RCC 7860 (cell line): Measurements from ENCODE around the gene CTAG1B.
"Not testable (repeated sequence)": the region's sequence is repeated elsewhere in the genome, so short reads cannot be mapped to it uniquely, and the experiment has no call there.

ENCODE experiments used
- DNase-seq: peaks from one replicate; pipeline ENCODE4 v3.0.0-alpha.2; 2015; ENCODE audit warnings: low spot score
- FAIRE-seq: peaks from 2 replicates; lab custom pipeline; 2012; peaks lifted over from hg19 to GRCh38; lab: Jason Lieb, UNC

CTAG1B gene

DNA sequence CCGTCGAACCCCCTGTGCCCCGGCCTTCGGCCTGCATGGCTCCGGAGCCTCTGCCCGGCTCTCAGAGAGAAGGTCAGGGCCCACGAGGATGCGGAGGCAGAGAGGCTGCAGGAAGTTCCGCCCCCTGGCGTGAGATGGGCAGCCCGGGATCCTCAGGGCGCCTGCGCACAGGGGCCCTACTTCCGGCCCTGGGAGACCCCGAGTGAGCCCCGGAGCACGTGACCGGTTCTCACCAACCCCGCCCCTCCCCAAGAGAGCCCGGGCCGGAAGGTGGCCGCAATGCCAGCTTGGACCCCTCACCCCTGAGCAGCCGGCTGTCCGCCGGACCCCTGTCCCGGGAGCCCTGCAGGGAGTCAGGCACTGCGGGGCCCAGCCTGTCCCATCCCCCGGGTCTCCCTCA lies at the start of gene CTAG1B:
Gene CTAG1B, minus strand, starts transcription at position 101 of the 400 bp plus-strand sequence. Its CDS starts 64 bp downstream, at position 37.
- FAIRE-seq, DNase-seq: not testable (repeated sequence)

DNA sequence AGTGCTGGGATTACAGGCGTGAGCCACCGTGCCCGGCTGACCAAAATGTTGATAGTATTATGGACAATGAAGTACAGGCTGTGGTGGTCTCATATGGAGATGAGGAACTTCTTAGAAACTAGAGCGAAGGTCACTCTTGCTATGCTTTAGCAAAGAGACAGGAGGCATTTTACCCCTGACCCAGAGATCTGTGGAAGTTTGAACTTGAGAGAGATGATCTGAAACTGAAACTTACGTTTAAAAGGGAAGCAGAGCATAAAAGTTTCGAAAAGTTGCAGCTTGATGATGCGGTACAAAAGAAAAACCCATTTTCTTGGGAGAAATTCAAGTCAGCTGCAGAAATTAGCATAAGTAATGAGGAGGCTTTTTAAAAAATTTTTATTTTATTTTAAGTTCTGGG lies 42.8 kb upstream of the CTAG1B start:
- FAIRE-seq (no peak), DNase-seq (no peak)

DNA sequence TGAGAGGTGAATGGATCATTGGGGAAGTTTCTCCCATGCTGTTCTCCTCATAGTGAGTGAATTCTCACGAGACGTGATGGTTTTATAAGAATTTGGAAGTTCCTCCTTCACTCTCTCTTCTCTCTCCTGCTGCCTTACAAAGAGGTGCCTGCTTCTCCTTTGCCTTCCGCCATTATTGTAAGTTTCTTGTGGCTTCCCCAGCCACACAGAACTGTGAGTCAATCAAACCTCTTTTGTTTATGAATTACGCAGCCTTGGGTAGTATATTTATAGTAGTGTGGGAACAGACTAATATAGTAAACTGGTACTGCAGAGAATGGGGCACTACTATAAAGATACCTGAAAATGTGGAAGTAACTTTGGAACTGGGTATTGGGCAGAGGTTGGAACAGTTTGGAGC lies 42.1 kb upstream of the CTAG1B start:
- DNase-seq (no peak), FAIRE-seq (no peak)

DNA sequence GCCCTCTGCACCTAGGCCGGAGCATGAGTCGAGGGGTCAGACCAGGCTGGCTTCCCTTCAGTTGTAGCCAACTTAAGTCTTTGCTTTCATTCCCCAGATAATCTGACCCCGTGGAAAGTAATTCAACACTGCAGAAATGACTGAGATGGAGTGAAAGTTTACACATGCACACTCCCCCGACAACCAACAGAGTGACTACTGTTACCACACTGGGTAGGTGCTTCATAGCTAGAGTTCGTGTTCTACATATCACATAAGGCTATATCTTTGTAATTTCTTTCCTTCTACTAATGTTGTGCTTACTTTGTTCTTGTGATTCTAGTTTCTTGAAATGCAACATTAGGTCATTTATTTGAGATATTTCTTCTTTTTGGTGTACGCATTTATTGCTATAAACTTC lies 41.5 kb upstream of the CTAG1B start:
- DNase-seq: no peak
- FAIRE-seq: no peak

DNA sequence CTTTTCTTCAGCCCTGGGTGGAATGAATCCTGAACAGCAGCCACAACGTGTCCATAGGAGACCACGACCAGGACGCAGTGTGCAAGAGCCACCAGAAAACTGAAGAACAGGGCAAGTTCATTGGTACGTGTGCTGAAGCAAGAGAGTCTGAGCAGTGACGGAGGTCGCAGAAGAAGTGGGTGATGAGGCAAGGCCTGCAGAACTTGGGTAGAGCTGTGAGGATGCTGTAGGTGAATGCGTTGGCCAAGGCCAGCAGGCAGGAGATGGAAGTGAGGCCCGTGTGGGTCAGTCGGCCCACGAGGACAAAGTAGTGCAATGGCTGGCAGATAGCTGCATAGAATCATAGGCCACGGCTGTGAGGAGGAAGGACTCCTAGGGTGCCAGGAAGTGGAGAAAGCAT lies 39.9 kb upstream of the CTAG1B start:
- no peak for FAIRE-seq

DNA sequence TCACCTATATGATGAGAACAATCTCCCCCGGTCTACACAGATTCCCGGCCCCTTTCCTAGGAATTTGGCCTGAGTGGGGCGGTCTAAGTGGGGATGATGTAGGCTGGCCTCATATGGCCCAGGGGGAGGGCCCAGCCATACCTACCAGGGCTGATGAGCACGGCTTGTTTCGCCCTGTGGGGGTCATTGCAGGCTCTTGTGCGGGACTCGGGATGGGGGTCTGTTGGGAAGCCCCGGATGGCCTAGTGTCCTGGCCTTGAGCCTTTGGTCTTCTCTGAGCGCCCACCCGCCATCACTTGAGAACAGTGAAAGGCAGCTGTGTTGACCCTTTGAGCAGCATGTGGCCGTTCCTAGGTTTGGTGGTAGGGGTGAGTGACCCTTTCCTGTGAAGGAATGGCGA lies 39.1 kb upstream of the CTAG1B start:
- FAIRE-seq (no peak), DNase-seq (no peak)

More for the DNA sequence above, 39.9 kb upstream of the CTAG1B start:
- DNase-seq: no peak

DNA sequence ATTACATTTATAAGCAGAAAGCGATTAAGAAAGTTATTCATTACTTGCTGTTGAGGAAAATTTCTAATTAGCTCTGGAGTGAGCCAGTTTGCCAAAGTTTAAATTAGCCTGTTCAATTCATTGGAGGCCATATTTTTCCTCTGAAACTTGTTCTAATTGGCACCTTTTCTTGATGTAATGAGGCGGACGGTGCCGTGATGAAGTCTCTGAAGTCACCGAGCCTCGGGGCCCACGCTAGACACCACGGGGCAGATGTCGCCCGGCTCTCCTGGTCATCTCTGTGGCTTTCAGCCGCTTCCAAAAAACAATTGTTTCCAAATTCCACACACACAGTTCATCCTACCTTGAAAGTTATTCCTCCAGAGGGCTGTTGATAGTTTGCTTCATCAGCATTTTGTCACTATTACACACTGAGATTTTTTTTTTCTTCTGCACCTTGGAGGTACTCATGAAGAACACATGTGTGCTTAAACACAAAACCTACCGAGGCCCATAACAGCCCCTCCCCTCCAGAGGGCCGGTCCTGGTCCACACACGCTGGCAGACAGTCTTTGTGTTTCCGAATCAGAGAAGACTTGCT lies 38.2 kb upstream of the CTAG1B start:
- DNase-seq: no peak

DNA sequence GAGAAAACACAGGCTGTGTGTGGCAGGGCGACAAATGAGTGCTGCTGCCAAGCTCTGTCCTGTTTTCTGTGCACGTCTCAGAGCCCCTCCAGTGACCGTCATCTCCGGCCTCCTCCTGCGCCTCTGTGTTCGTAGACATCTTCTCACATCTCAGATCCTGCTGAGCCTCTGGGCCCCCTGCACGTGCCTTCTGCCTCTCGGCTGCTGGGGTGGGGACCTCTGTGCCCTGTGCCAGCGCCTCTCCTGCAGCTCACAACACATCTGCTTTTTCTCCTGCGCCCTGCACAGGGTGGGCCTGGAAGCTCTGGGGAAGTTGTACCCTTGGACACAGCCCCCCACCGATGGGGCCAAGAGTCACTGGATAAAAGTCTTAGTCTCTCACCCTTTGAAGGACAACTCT lies 36.7 kb upstream of the CTAG1B start:
- FAIRE-seq (no peak), DNase-seq (no peak)

More for the DNA sequence above, 38.2 kb upstream of the CTAG1B start:
- FAIRE-seq: no peak

DNA sequence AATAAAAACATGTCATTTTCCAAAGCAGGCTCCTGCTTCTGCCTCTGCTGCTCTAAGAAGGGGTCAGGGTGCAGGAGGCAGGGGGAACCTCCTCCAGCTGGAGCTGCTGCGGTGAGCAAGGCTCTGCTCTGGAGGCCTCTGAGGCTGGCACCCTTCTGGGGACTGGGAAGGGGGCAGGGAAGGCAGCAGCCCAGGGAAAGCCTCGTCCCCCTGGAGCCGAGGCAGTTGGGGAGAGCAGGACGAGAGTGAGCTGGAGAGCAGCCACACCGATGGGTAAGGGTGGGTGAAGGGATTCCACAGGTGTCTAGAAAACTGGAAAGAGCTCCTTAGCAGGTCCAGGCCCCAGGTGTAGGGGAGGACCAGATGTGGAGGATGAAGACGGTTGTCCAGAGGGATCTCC lies 36.3 kb upstream of the CTAG1B start:
- no peak for FAIRE-seq

DNA sequence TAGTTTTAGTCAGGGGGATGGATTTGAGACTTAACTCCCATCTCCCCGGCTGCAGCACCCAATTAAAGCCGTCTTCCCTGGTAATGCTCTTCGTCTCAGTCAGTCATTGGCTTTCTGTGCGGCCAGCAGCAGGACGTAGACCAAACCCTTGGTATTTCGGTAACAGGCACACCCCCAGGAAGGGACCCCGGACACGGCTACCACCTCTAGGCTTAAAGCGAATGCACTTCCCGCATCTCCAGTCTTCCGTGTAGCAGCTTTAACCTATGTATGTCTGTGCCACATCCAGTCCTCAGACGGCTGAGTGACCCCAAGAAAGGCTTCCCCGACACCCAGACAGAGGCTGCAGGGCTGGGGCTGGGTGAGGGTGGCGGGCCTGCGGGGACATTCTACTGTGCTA lies 35.8 kb upstream of the CTAG1B start:
- no peak for FAIRE-seq
- DNase-seq: no peak

More for the DNA sequence above, 36.3 kb upstream of the CTAG1B start:
- no peak for DNase-seq

DNA sequence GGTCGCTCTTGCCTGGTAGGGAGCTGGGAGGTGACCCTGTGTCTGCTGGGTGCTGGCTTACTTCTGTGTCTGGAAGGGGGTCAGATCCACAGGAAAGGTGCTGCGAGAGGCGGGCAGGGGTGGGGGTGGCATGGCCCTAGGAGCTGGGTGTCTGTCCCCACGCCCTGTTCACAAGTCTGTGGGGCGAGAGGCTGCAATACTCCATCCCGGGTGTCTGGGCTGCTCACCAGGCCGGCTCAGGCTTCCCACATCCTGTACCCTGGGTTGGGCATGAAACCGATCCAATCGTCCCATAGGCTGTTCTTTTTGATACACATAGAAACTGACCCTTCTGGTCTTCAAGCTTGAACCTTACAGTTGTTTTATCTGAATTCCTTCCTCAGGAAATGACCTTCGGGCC lies 35.3 kb upstream of the CTAG1B start:
- FAIRE-seq: no peak
- DNase-seq: no peak

DNA sequence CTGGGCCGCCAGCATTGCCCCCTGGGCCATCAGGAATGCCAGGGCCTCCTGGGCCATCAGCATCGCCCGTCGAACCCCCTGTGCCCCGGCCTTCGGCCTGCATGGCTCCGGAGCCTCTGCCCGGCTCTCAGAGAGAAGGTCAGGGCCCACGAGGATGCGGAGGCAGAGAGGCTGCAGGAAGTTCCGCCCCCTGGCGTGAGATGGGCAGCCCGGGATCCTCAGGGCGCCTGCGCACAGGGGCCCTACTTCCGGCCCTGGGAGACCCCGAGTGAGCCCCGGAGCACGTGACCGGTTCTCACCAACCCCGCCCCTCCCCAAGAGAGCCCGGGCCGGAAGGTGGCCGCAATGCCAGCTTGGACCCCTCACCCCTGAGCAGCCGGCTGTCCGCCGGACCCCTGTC lies 34.3 kb upstream of the CTAG1B start, which contains the start of gene CTAG2:
Gene CTAG2, minus strand, starts transcription at position 167 of the 400 bp plus-strand sequence. Its CDS starts 64 bp downstream, at position 103.
- FAIRE-seq, DNase-seq: not testable (repeated sequence)

DNA sequence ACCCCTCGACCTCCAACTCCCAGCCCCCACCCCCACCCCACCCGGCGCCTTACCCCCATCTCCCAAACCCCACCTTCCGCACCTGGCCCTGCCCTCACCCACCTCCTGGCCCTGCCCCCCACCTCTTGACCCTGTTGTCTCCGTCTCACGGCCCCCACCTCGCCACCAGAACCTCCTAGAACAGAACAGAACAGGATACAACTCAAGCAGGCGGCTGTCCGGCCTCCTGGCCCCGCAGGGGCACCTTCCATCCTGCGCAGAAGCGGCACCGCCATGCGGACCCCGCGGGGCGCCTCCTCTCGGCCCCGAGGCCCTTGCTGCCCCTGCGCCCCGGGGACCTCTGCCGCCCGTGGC lies 33.9 kb upstream of the CTAG1B start:
- DNase-seq (no peak), FAIRE-seq (no peak)

DNA sequence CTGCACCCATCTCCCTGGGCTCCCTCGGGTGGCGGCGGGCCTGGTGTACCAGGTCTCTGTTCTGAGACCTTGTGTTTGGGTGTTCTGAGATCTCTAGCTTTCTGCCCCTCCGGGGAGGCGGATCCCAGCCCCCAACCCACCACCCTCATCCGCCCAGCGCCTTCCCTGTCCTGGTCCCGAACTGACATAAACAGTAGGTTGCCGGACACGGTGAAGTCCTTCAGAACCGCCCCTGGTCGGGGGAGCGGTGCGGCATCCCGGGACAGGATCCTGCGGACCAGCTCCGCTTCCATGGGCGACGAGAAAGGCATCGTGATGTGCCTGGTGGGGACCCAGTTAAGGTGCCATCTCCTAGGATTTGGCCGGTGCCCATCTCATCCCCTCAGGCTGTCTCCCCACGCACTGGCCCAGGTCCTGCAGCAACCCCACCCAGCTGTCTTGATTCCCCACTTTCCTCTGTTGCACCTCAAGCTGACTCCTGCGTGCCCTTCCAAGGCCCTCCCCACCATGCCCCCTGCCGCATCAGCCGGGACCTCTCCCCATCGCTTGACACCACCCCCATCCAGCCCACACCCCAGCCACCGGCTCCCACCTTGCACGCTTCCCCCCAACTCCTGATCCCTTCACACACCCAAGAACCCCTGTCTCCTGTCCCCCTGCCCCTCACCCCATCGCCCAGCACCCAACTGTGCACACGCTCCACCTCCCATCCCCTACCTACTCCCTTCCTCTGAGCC lies 33.4 kb upstream of the CTAG1B start:
- no peak for FAIRE-seq
- DNase-seq: no peak

DNA sequence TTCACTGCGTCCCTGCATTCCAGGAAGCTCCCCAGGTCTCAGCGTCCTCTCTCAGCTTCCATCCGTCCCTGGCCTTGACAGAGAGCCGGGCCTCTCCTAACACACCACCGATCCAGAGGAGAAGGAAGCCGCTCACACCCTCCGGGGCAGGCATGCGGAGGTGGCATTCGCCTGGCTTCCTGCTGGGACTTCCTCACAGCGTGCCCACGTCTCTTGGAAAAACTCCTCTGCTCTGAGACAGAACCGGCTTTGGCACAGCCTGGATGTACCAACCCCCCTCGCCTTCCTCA lies 31.1 kb upstream of the CTAG1B start:
- FAIRE-seq (no peak), DNase-seq (no peak)

DNA sequence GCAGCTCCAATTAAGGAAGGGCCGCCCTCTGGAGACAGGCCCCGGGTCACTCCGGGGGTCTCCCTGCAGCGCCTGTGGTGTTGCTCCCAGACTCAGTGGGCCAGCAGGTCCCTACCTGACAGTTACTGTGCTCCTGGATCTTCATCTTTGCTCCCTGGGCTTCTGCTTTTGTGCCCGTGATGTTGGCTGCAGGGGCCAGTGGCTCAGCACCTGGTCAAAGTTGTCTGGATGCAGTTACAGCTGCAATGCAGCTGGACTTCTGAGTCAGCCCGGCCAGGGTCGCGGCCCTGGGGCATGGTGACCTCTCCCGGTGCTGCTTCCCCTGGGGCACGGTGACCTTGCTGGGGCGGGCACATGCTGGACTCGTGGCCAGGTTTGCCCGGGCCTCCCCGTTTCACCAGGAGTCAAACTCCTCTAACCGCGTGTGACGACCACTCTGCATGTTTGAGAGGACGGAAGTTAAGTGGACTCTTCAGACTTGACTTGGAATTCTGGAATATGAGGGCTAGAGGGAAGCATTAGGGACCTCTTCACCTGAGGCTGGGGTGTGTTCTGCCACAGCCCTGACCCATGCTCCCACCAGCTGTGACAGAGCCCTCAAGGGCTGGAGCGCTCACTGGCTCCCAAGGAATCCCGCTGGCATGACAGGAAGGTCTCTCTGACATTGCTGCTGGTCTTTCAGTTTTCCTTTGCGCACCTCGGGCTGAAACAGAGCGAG lies 30.6 kb upstream of the CTAG1B start:
- DNase-seq: no peak
- FAIRE-seq: no peak

DNA sequence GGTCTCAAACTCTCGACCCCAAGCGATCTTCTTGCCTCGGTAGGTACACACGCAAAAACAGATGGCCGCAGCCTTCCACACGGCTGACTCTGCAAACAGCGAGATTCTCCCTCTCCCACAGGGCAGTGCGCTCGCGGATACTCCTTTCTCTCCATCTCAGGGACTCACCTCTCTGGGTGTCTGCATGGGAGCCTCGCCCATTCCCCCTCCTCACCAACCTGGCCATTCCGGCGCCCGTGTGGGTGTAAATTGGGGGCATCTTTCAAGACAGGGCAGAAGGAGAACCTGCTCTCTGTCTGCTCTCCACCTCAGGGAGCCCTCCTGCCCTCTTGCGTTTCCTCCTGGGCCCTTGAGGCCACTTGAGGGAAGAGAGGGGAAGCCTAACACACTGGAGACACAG lies 29.8 kb upstream of the CTAG1B start:
- FAIRE-seq: no peak
- no peak for DNase-seq

DNA sequence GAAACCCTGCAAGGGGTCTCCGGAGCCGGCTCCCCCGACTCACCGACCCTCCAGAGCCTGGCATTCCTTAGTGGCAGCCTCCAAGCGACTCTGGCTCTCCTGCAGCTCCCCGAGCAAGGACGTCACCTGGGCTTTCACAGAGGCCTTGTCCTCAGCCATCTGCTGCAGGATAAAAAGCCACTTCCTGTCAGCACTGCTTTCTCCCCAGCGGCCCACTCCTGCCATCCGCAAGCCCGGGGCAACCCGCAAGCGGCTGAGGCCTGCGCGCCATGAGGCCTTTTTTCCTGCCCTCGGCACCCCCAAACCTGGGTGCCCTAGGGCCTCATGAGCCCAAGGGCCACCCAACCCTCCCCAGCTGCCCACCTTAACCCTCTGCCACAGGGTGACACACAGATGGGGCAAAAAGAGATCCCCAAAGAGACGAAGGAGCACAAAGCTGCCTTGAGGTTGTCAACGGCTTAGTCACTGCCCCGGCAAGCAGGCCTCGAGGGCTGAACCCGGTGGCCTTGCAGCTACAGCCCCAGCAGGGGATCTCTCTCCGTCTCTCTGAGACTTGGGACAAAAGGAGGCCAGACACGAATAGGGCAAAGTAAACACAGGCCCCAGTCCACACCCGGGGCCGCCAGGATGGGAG lies 26.8 kb upstream of the CTAG1B start:
- not testable (repeated sequence) for FAIRE-seq, DNase-seq

DNA sequence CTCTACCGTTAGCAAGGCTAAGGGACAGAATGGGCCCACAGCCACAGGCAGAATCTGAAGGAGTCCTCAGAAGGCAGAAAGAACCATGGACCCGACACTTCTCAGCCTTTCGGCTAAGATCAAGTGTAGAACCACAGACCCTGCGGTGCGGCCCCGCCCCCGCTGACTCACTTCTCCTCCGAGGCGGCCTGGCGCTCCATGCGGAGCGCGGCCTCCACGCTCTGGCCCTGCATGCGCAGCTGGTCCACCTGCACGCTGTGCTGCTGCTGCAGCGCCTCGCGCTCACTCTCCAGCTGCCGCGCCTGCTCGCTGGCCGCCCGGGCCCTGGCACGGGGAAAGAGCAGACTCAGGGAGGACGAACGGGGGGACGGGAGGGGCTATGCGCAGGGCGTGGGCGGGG lies 24.6 kb upstream of the CTAG1B start:
- not testable (repeated sequence) for FAIRE-seq, DNase-seq

DNA sequence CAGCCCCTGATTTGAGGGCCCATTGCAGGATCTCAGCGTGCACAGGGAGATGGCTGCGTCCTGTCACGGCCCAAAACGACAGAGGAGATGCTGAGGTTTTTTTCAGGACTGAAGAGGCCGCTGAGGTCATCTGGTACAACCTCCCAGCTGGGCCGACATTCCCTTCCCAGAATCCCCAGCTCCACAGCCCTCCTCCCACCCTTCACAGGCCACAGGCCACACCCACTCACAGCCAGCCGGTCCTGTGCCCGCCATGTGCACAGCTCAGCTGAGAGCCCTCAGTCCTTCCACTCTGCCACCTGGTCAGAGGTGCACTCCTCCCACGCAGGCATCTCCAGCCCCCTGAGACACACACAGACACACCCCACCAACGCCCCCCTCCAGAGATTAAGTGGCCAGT lies 22.7 kb upstream of the CTAG1B start:
- not testable (repeated sequence) for DNase-seq, FAIRE-seq

DNA sequence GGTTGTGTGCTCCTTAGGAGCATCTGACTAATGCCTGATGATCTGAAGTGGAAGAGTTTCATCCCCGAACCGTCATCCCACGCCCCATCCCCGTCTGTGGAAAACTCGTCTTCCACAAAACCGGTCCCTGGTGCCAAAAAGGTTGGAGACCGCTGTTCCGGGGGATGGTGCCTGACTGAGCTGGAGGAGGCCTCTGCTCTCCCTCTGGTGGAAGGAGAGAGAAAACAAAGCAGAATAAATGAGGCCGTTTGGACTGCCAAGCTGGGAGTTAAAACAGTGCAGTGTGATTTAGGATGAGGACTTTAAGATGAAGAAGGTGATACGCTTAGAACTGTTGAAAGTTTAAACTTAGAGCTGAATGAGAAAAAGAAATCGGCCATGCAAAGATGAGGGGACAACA lies 14.6 kb upstream of the CTAG1B start:
- DNase-seq, FAIRE-seq: not testable (repeated sequence)
